Erythroblast (primary cell): ENCODE data around the gene THOC6.

Experiments
- DNase-seq, 2 experiments: peaks; one replicate each; lab custom pipeline; 2025; lab: John Stamatoyannopoulos, UW
- GATA1 ChIP-seq: IDR thresholded peaks from 2 replicates; pipeline ENCODE4 v1.6.1; 2011; ENCODE audit warnings: low read depth, mild to moderate bottlenecking, control low read depth, low read length, moderate library complexity
- POLR2A ChIP-seq: IDR thresholded peaks from 2 replicates; pipeline ENCODE4 v1.6.1; 2011; ENCODE audit warnings: mild to moderate bottlenecking, low read length

The THOC6 gene

GRCh38 chr16:2985462-2985861 is 38.4 kb upstream of the THOC6 start:
- TF ChIP-seq POLR2A (no peak), GATA1 (no peak)
- no peak for DNase-seq

- TF ChIP-seq POLR2A (no peak), GATA1 (no peak)
- no peak for DNase-seq
Measured at GRCh38 chr16:2985893-2986355, 37.9 kb upstream of the THOC6 start.

- TF ChIP-seq GATA1 = no peak
- no peak for TF ChIP-seq POLR2A
- DNase-seq = no peak
Measured at GRCh38 chr16:2986623-2987188, 37.1 kb upstream of the THOC6 start.

- no peak for TF ChIP-seq GATA1
- no peak for TF ChIP-seq POLR2A
- DNase-seq = no peak
Measured at GRCh38 chr16:2987286-2987685, 36.5 kb upstream of the THOC6 start.

- peak; percentile 22 to 29 for DNase-seq
- no peak for TF ChIP-seq GATA1
- TF ChIP-seq POLR2A = no peak
Measured at GRCh38 chr16:2987833-2988232, 36.0 kb upstream of the THOC6 start.

- TF ChIP-seq GATA1 (no peak), POLR2A (no peak)
- no peak for DNase-seq
Measured at GRCh38 chr16:2988590-2989099, 35.2 kb upstream of the THOC6 start.

GRCh38 chr16:2990891-2991290 is 32.9 kb upstream of the THOC6 start:
- DNase-seq = no peak
- TF ChIP-seq POLR2A (no peak), GATA1 (no peak)

- DNase-seq = no peak
- TF ChIP-seq GATA1 (no peak), POLR2A (no peak)
Measured at GRCh38 chr16:2991566-2992261, 32.1 kb upstream of the THOC6 start.

GRCh38 chr16:2992383-2993081 is 31.3 kb upstream of the THOC6 start:
- TF ChIP-seq POLR2A (no peak), GATA1 (no peak)
- no peak for DNase-seq

- DNase-seq = no peak
- TF ChIP-seq POLR2A (no peak), GATA1 (no peak)
Measured at GRCh38 chr16:2996298-2996697, 27.5 kb upstream of the THOC6 start.

GRCh38 chr16:2999929-3000328 is 23.9 kb upstream of the THOC6 start:
- TF ChIP-seq POLR2A (no peak), GATA1 (no peak)

GRCh38 chr16:3000540-3000939 is 23.3 kb upstream of the THOC6 start:
- TF ChIP-seq POLR2A (no peak), GATA1 (no peak)
- DNase-seq = no peak

More at GRCh38 chr16:2999929-3000328, 23.9 kb upstream of the THOC6 start:
- DNase-seq = no peak

- TF ChIP-seq GATA1 = no peak
- no peak for TF ChIP-seq POLR2A
- no peak for DNase-seq
Measured at GRCh38 chr16:3001316-3001715, 22.5 kb upstream of the THOC6 start.
